HEK293T (cell line): ENCODE measurements around the gene NAP1L1.

Experiments
- CTCF ChIA-PET: fragments of 350-600 bp; formaldehyde crosslinking; extraction: SDS; loops from one replicate; lab custom pipeline; 2021; ENCODE audit warnings: antibody characterized with exemption, inconsistent platforms; lab: Yijun Ruan, JAX
- POLR2A ChIA-PET: fragments of 350-600 bp; formaldehyde crosslinking; extraction: SDS; loops from one replicate; lab custom pipeline; 2020; ENCODE audit warnings: antibody characterized with exemption, inconsistent platforms; lab: Yijun Ruan, JAX
- DNase-seq: peaks from one replicate; pipeline ENCODE4 v3.0.0; 2012; ENCODE audit warnings: mixed read lengths; ENCODE audit errors: extremely low spot score
- ARNT ChIP-seq: fragments of 450-650 bp; IDR thresholded peaks from 2 replicates; pipeline ENCODE4 v1.6.1; 2017; ENCODE audit warnings: mild to moderate bottlenecking
- BHLHE40 ChIP-seq: fragments of 450-650 bp; IDR thresholded peaks from 2 replicates; pipeline ENCODE4 v1.6.1; 2016; ENCODE audit warnings: mild to moderate bottlenecking, moderate library complexity, borderline replicate concordance
- CTBP1 ChIP-seq: fragments of 450-650 bp; IDR thresholded peaks from 2 replicates; pipeline ENCODE4 v1.6.1; 2016; ENCODE audit warnings: borderline replicate concordance
- ELF4 ChIP-seq: fragments of 450-650 bp; IDR thresholded peaks from 2 replicates; pipeline ENCODE4 v1.6.1; 2017; ENCODE audit warnings: antibody characterized with exemption
- FOXA1 ChIP-seq: fragments of 450-650 bp; IDR thresholded peaks from 2 replicates; pipeline ENCODE4 v1.6.1; 2016; ENCODE audit warnings: mild to moderate bottlenecking
- FOXK2 ChIP-seq: fragments of 450-650 bp; IDR thresholded peaks from 2 replicates; pipeline ENCODE4 v1.6.1; 2016; ENCODE audit warnings: mild to moderate bottlenecking
- FOXM1 ChIP-seq: fragments of 450-650 bp; IDR thresholded peaks from 2 replicates; pipeline ENCODE4 v1.6.1; 2017; ENCODE audit warnings: mild to moderate bottlenecking, borderline replicate concordance
- HDGF ChIP-seq: fragments of 450-650 bp; IDR thresholded peaks from 2 replicates; pipeline ENCODE4 v1.6.1; 2017; ENCODE audit warnings: antibody characterized with exemption, borderline replicate concordance
- L3MBTL2 ChIP-seq: fragments of 450-650 bp; conservative IDR thresholded peaks from 2 replicates; pipeline ENCODE4 v1.6.1; 2016; ENCODE audit warnings: mild to moderate bottlenecking
- LEF1 ChIP-seq: fragments of 450-650 bp; IDR thresholded peaks from 2 replicates; pipeline ENCODE4 v1.6.1; 2017; ENCODE audit warnings: mild to moderate bottlenecking, borderline replicate concordance
- NFRKB ChIP-seq: fragments of 450-650 bp; IDR thresholded peaks from 2 replicates; pipeline ENCODE4 v1.6.1; 2016; ENCODE audit warnings: mild to moderate bottlenecking, moderate library complexity
- PKNOX1 ChIP-seq: fragments of 450-650 bp; IDR thresholded peaks from 2 replicates; pipeline ENCODE4 v1.6.1; 2016
- SP1 ChIP-seq: fragments of 450-650 bp; IDR thresholded peaks from 2 replicates; pipeline ENCODE4 v1.6.1; 2017
- SUZ12 ChIP-seq: fragments of 450-650 bp; IDR thresholded peaks from 2 replicates; pipeline ENCODE4 v1.6.1; 2016; ENCODE audit warnings: mild to moderate bottlenecking
- TARDBP ChIP-seq: fragments of 450-650 bp; IDR thresholded peaks from 2 replicates; pipeline ENCODE4 v1.6.1; 2016
- ZNF384 ChIP-seq: fragments of 450-650 bp; IDR thresholded peaks from 2 replicates; pipeline ENCODE4 v1.6.1; 2016

Gene NAP1L1

GRCh38 chr12:76006028-76006925 is 78.2 kb downstream of the NAP1L1 start:
- POLR2A ChIA-PET = no interaction called here
- TF ChIP-seq HDGF (no peak), FOXM1 (no peak), TARDBP (no peak), SUZ12 (no peak), FOXA1 (no peak), CTBP1 (no peak), FOXK2 (no peak)
- no peak for DNase-seq
- CTCF ChIA-PET = interaction anchor here (0.6 kb wide), 1 partner anchor 22 kb away, joined by 6 read pairs; no protein-coding TSS in a partner anchor

GRCh38 chr12:76003355-76003638 is 81.2 kb downstream of the NAP1L1 start:
- TF ChIP-seq ARNT = no peak
- no peak for TF ChIP-seq TARDBP
- no peak for TF ChIP-seq CTBP1
- DNase-seq = no peak
- ChIA-PET POLR2A (no interaction called here), CTCF (interaction anchor here (0.7 kb wide), 1 partner anchor 123 kb away, joined by 3 read pairs; no protein-coding TSS in a partner anchor)

- no peak for TF ChIP-seq ARNT
- no peak for TF ChIP-seq LEF1
- TF ChIP-seq NFRKB = no peak
- no peak for TF ChIP-seq FOXA1
- no peak for TF ChIP-seq ELF4
- no peak for TF ChIP-seq SP1
- TF ChIP-seq CTBP1 = no peak
- no peak for TF ChIP-seq FOXM1
- TF ChIP-seq ZNF384 = no peak
- CTCF ChIA-PET = interaction anchor here (0.7 kb wide), 1 partner anchor 123 kb away, joined by 3 read pairs; no protein-coding TSS in a partner anchor
- DNase-seq = no peak
- POLR2A ChIA-PET = no interaction called here
Observed at GRCh38 chr12:76002598-76003354, 81.7 kb downstream of the NAP1L1 start.

- DNase-seq = no peak
- TF ChIP-seq HDGF = no peak
- no peak for TF ChIP-seq SP1
- TF ChIP-seq ELF4 = no peak
- POLR2A ChIA-PET = no interaction called here
- CTCF ChIA-PET = no interaction called here
Observed at GRCh38 chr12:75998292-75999063, 86.0 kb downstream of the NAP1L1 start.

- ChIA-PET POLR2A (no interaction called here), CTCF (no interaction called here)
- no peak for DNase-seq
- TF ChIP-seq TARDBP (no peak), BHLHE40 (no peak), FOXA1 (no peak), SP1 (no peak), ELF4 (no peak), FOXK2 (no peak), SUZ12 (no peak), HDGF (no peak), LEF1 (no peak), NFRKB (no peak), FOXM1 (no peak), L3MBTL2 (no peak), PKNOX1 (no peak), ZNF384 (no peak), ARNT (no peak), CTBP1 (no peak)
Observed at GRCh38 chr12:75997658-75998057, 86.8 kb downstream of the NAP1L1 start.

GRCh38 chr12:75996861-75997447 is 87.5 kb downstream of the NAP1L1 start:
- TF ChIP-seq FOXM1 (no peak), LEF1 (no peak), ELF4 (no peak), L3MBTL2 (no peak), SP1 (no peak), FOXK2 (no peak), CTBP1 (no peak), ZNF384 (no peak), NFRKB (no peak)
- POLR2A ChIA-PET = no interaction called here
- CTCF ChIA-PET = no interaction called here
- no peak for DNase-seq

GRCh38 chr12:75995691-75996090 is 88.8 kb downstream of the NAP1L1 start:
- DNase-seq = no peak
- ChIA-PET POLR2A (no interaction called here), CTCF (interaction anchor here (0.7 kb wide), 1 partner anchor 14 kb away, joined by 3 read pairs; no protein-coding TSS in a partner anchor)
- no peak for TF ChIP-seq SP1
- TF ChIP-seq ARNT = no peak
- TF ChIP-seq LEF1 = no peak
- TF ChIP-seq CTBP1 = no peak
- no peak for TF ChIP-seq HDGF
- no peak for TF ChIP-seq BHLHE40
- no peak for TF ChIP-seq FOXA1
- no peak for TF ChIP-seq TARDBP
- TF ChIP-seq FOXK2 = no peak
- no peak for TF ChIP-seq ZNF384
- TF ChIP-seq L3MBTL2 = no peak
- no peak for TF ChIP-seq FOXM1
- no peak for TF ChIP-seq ELF4
- TF ChIP-seq SUZ12 = no peak
- no peak for TF ChIP-seq NFRKB
- TF ChIP-seq PKNOX1 = no peak
